RPMI8226 (cell line): Measurements from ENCODE around the gene IQCC.
"Not testable (repeated sequence)": the region's sequence is repeated elsewhere in the genome, so short reads cannot be mapped to it uniquely, and the experiment has no call there.

Experiments used
- DNase-seq: peaks from one replicate; pipeline ENCODE4 v3.0.0-alpha.2; 2015

The IQCC gene

GRCh38 chr1:32205401-32206370 is at the start of gene IQCC:
TSS of gene IQCC (plus strand) at chr1:32205671. CDS start at chr1:32205682, 11 bp downstream.
- peak; percentile 95 for DNase-seq

GRCh38 chr1:32159189-32159588 is 46.3 kb upstream of the IQCC start:
- DNase-seq, result no peak

- DNase-seq, result no peak
Measured at GRCh38 chr1:32163405-32163804, 42.1 kb upstream of the IQCC start.

- DNase-seq, result not testable (repeated sequence)
Measured at GRCh38 chr1:32165633-32166032, 39.8 kb upstream of the IQCC start.

GRCh38 chr1:32170991-32171390 is 34.5 kb upstream of the IQCC start:
- no peak for DNase-seq

GRCh38 chr1:32172621-32173245 is 32.7 kb upstream of the IQCC start:
- DNase-seq, result no peak

GRCh38 chr1:32178380-32179192 is 26.9 kb upstream of the IQCC start:
- peak; percentile 66 for DNase-seq

- no peak for DNase-seq
Measured at GRCh38 chr1:32179193-32179442, 26.4 kb upstream of the IQCC start.

- peak; percentile 95 for DNase-seq
Measured at GRCh38 chr1:32179443-32180185, 25.9 kb upstream of the IQCC start, which contains the start of gene TXLNA. TSS of gene TXLNA (plus strand) at chr1:32179675. CDS start at chr1:32180346, 671 bp downstream.

- DNase-seq, result peak; percentile 54
Measured at GRCh38 chr1:32180186-32181060, 25.0 kb upstream of the IQCC start.

- DNase-seq, result no peak
Measured at GRCh38 chr1:32181065-32181464, 24.4 kb upstream of the IQCC start.

GRCh38 chr1:32181563-32181962 is 23.9 kb upstream of the IQCC start:
- DNase-seq, result no peak

- no peak for DNase-seq
Measured at GRCh38 chr1:32182060-32182459, 23.4 kb upstream of the IQCC start.

- DNase-seq, result no peak
Measured at GRCh38 chr1:32184650-32185049, 20.8 kb upstream of the IQCC start.

- DNase-seq, result no peak
Measured at GRCh38 chr1:32186077-32186476, 19.4 kb upstream of the IQCC start.

- no peak for DNase-seq
Measured at GRCh38 chr1:32186491-32186890, 19.0 kb upstream of the IQCC start.

- no peak for DNase-seq
Measured at GRCh38 chr1:32187850-32188249, 17.6 kb upstream of the IQCC start.

GRCh38 chr1:32192220-32192948 is 13.1 kb upstream of the IQCC start:
- DNase-seq, result no peak

- DNase-seq, result no peak
Measured at GRCh38 chr1:32194984-32195383, 10.5 kb upstream of the IQCC start.

- no peak for DNase-seq
Measured at GRCh38 chr1:32195531-32195930, 9.9 kb upstream of the IQCC start.
